Measurements from ENCODE around the gene ATXN1L. TPM values are rescaled to one million over a fixed set of nuclear protein-coding genes. Genes with fewer than 3 reads are reported as not detected.
A peak's percentile ranks its signal among the peaks of the same experiment; 100 is the strongest.

Gene ATXN1L
- total RNA-seq (2014; rRNA removed; shearing (Covaris generic)) (10.2 and 12.6 TPM in 2 replicates), polyA plus RNA-seq (2016; fragmentation: Nextera tagmentation; extraction: Ambion mirVana) (6.2 and 6.8 TPM in 2 replicates)

GRCh38 chr16:71845639-71846430 is at the start of gene ATXN1L:
TSS of gene ATXN1L (plus strand) at chr16:71845976. CDS start at chr16:71849741, 3,765 bp downstream.
- WGBS, 2 experiments (ENCODE audit: low coverage in 1 of 2, low lambda C conversion rate in 2 of 2, missing lambda C conversion rate in 2 of 2): 1% methylated on average over 46 to 61 of the region's 62 CpGs
- Histone ChIP-seq H3K27me3 (replicated peaks; ENCODE audit: insufficient read depth) (no peaks in the 10 kb centered on the region), H4K20me1 (ENCODE audit: insufficient read depth) (0 out of 2 replicates have a peak, but pooled peaks cover 5% of the 10 kb centered on the region), H2AFZ (peak within 1 kb of the TSS; percentile 89), H3F3A (ENCODE audit: insufficient read depth) (no peaks in the 10 kb centered on the region), H3K36me3 (ENCODE audit: low read depth) (peaks cover 16% of the 10 kb centered on the region; the same call in 1 of the 2 replicates), H3K9me3 (ENCODE audit: low read depth) (no peaks in the 10 kb centered on the region), H3K4me1 (ENCODE audit: insufficient read depth) (peaks cover 11% of the 10 kb centered on the region; the same call in 1 of the 2 replicates), H3K9ac (peak within 1 kb of the TSS; percentile 95), H3K79me2 (ENCODE audit: insufficient read depth) (peaks cover 38% of the 10 kb centered on the region), H3K9me2 (ENCODE audit: insufficient read depth) (no peaks in the 10 kb centered on the region), H3K4me3 (peak within 1 kb of the TSS; percentile 97), H3K4me2 (ENCODE audit: unreplicated experiment) (peak within 1 kb of the TSS; percentile 97), H3K27ac (peak within 1 kb of the TSS; percentile 65)
- DNase-seq: peak; percentile 96
- TF ChIP-seq EZH2phosphoT487 (IDR thresholded peaks at IDR 0.05; ENCODE audit: insufficient read depth, low read depth) (no peak), EZH2 (IDR thresholded peaks at IDR 0.05; ENCODE audit: insufficient read depth, poor library complexity, severe bottlenecking) (no peak)
- in situ Hi-C loops (cut with MboI): no loop called here

DNA sequence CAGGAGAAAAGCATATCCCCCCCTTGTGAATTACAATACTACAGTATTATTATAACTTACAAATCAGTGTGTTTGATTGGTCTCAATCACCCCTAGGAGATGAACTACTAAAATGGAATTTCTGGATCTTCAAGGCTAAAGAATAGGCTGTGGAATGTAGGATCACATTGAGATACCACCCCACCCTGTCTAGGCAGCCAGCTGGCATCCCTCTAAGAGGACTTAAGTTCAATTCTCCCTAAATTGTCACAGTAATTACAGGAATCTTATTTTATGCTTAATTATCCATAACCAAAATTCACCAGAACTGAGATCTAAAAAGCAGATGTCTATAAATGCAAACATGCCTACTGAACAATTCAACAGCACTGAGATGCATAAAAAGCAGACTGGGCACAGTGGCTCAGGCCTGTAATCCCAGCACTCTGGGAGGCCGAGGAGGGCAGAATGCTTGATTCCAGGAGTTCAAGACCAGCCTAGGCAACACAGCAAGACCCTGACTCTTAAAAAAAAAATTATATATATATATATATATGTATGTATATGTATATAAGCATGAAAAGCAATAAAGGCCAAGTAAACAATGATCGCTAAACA is 49.2 kb upstream of the ATXN1L start:
- peaks cover 22% of the 10 kb centered on the region for H3K4me1 ChIP-seq (ENCODE audit: insufficient read depth)
- WGBS, 2 experiments (ENCODE audit: low coverage in 1 of 2, low lambda C conversion rate in 2 of 2, missing lambda C conversion rate in 2 of 2): 93 to 97% methylated on average over 2 of the region's 2 CpGs
- TF ChIP-seq EZH2 (IDR thresholded peaks at IDR 0.05; ENCODE audit: insufficient read depth, poor library complexity, severe bottlenecking): no peak
- no peaks in the 10 kb centered on the region for H3K27me3 ChIP-seq (replicated peaks; ENCODE audit: insufficient read depth)
- peaks cover 31% of the 10 kb centered on the region for H3F3A ChIP-seq (ENCODE audit: insufficient read depth)
- peak overlapping the region; percentile 1 for H3K4me2 ChIP-seq (ENCODE audit: unreplicated experiment)
- in situ Hi-C loops (cut with MboI): no loop called here
- no peak overlapping the region; the same call in 1 of the 2 replicates for H3K9ac ChIP-seq
- no peak overlapping the region for H3K27ac ChIP-seq
- peaks cover 6% of the 10 kb centered on the region; the same call in 1 of the 2 replicates for H3K36me3 ChIP-seq (ENCODE audit: low read depth)
- no peak overlapping the region for H2AFZ ChIP-seq
- H3K4me3 ChIP-seq: no peak overlapping the region
- peaks cover 6% of the 10 kb centered on the region for H4K20me1 ChIP-seq (ENCODE audit: insufficient read depth)
- no peaks in the 10 kb centered on the region for H3K9me3 ChIP-seq (ENCODE audit: low read depth)
- H3K9me2 ChIP-seq (ENCODE audit: insufficient read depth): no peaks in the 10 kb centered on the region
- DNase-seq: no peak
- H3K79me2 ChIP-seq (ENCODE audit: insufficient read depth): peaks cover 100% of the 10 kb centered on the region

- peaks cover 8% of the 10 kb centered on the region; the same call in 1 of the 2 replicates for H4K20me1 ChIP-seq (ENCODE audit: insufficient read depth)
- WGBS, 2 experiments (ENCODE audit: low coverage in 1 of 2, low lambda C conversion rate in 2 of 2, missing lambda C conversion rate in 2 of 2): 89 to 100% methylated on average over 1 of the region's 1 CpG
- no peak for TF ChIP-seq EZH2phosphoT487 (IDR thresholded peaks at IDR 0.05; ENCODE audit: insufficient read depth, low read depth)
- TF ChIP-seq EZH2 (IDR thresholded peaks at IDR 0.05; ENCODE audit: insufficient read depth, poor library complexity, severe bottlenecking): no peak
- H3K79me2 ChIP-seq (ENCODE audit: insufficient read depth): peaks cover 100% of the 10 kb centered on the region
- no peak overlapping the region for H3K4me2 ChIP-seq (ENCODE audit: unreplicated experiment)
- H3K27me3 ChIP-seq (replicated peaks; ENCODE audit: insufficient read depth): no peaks in the 10 kb centered on the region
- in situ Hi-C loops (cut with MboI): no loop called here
- H2AFZ ChIP-seq: no peak overlapping the region
- no peaks in the 10 kb centered on the region for H3K9me2 ChIP-seq (ENCODE audit: insufficient read depth)
- H3K9me3 ChIP-seq (ENCODE audit: low read depth): no peaks in the 10 kb centered on the region
- no peak overlapping the region for H3K9ac ChIP-seq
- peaks cover 4% of the 10 kb centered on the region; the same call in 1 of the 2 replicates for H3F3A ChIP-seq (ENCODE audit: insufficient read depth)
- no peak overlapping the region for H3K4me3 ChIP-seq
- H3K36me3 ChIP-seq (ENCODE audit: low read depth): peaks cover 3% of the 10 kb centered on the region; the same call in 1 of the 2 replicates
- DNase-seq: no peak
- no peak overlapping the region for H3K27ac ChIP-seq
- H3K4me1 ChIP-seq (ENCODE audit: insufficient read depth): peaks cover 16% of the 10 kb centered on the region
These were observed 42.5 kb upstream of the ATXN1L start for GRCh38 chr16:71803305-71803690.

GRCh38 chr16:71807905-71808592 is 37.7 kb upstream of the ATXN1L start:
- peaks cover 73% of the 10 kb centered on the region for H3K79me2 ChIP-seq (ENCODE audit: insufficient read depth)
- no peaks in the 10 kb centered on the region for H3K27me3 ChIP-seq (replicated peaks; ENCODE audit: insufficient read depth)
- no peak for TF ChIP-seq EZH2 (IDR thresholded peaks at IDR 0.05; ENCODE audit: insufficient read depth, poor library complexity, severe bottlenecking)
- H3K4me3 ChIP-seq: peak overlapping the region; percentile 99
- peaks cover 8% of the 10 kb centered on the region; the same call in 1 of the 2 replicates for H4K20me1 ChIP-seq (ENCODE audit: insufficient read depth)
- H3K9me3 ChIP-seq (ENCODE audit: low read depth): no peaks in the 10 kb centered on the region
- in situ Hi-C loops (cut with MboI): no loop called here
- H3K4me2 ChIP-seq (ENCODE audit: unreplicated experiment): peak overlapping the region; percentile 90
- H3K9me2 ChIP-seq (ENCODE audit: insufficient read depth): no peaks in the 10 kb centered on the region
- peak overlapping the region; percentile 94 for H3K27ac ChIP-seq
- H3K9ac ChIP-seq: peak overlapping the region; percentile 100
- DNase-seq: peak; percentile 73
- peaks cover 19% of the 10 kb centered on the region for H3K4me1 ChIP-seq (ENCODE audit: insufficient read depth)
- H3F3A ChIP-seq (ENCODE audit: insufficient read depth): peaks cover 8% of the 10 kb centered on the region; the same call in 1 of the 2 replicates
- 1% methylated on average over 42 to 44 of the region's 44 CpGs for WGBS, 2 experiments (ENCODE audit: low coverage in 1 of 2, low lambda C conversion rate in 2 of 2, missing lambda C conversion rate in 2 of 2)
- peaks cover 3% of the 10 kb centered on the region; the same call in 1 of the 2 replicates for H3K36me3 ChIP-seq (ENCODE audit: low read depth)
- H2AFZ ChIP-seq: peak overlapping the region; percentile 72
